ES-I3 (cell line): ENCODE measurements around the gene IQSEC1.
"Not testable (repeated sequence)": the region's sequence is repeated elsewhere in the genome, so short reads cannot be mapped to it uniquely, and the experiment has no call there.

Experiments
- H3K36me3 ChIP-seq: 2 replicates; pipeline ENCODE4 v1.6.1; 2013; ENCODE audit warnings: mild to moderate bottlenecking, low read length, control low read depth, moderate library complexity; ENCODE audit not compliant: insufficient read depth
- H3K4me1 ChIP-seq: 2 replicates; pipeline ENCODE4 v1.6.1; 2013; ENCODE audit warnings: mild to moderate bottlenecking, control low read depth, low read length; ENCODE audit not compliant: insufficient read depth
- H3K9ac ChIP-seq: 2 replicates; pipeline ENCODE4 v1.6.1; 2013; ENCODE audit warnings: low read depth, mild to moderate bottlenecking, low read length, moderate library complexity
- H3K9me3 ChIP-seq: 2 replicates; pipeline ENCODE4 v1.6.1; 2013; ENCODE audit warnings: mild to moderate bottlenecking, low read length, moderate library complexity; ENCODE audit not compliant: control insufficient read depth, insufficient read depth

Gene IQSEC1

DNA sequence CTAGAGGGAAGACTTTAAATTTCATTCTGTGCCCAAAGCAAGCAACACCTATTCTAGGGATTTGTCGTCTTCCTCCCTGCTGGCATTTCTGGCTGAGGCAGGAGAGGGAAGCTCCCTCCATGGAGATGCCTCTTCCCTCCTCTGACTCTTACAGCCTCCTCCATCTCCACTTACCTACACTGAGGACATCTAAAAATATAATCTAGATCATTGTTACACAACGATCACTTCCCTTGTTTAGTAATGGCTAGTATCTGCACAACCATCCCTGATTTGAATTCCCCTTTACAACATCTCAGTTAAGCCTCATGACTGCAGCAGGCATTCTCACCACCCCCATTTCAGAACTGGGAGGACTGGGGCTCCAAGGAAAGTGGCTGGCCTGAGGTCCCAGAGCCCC lies 219.4 kb downstream of the IQSEC1 start:
- H3K9ac ChIP-seq: not testable (repeated sequence)

GRCh38 chr3:12852201-12852600 lies 221.0 kb downstream of the IQSEC1 start:
- Histone ChIP-seq H3K36me3 (no peaks in the 10 kb centered on the region), H3K9ac (no peak overlapping the region), H3K4me1 (no peaks in the 10 kb centered on the region), H3K9me3 (no peaks in the 10 kb centered on the region)

More for the DNA sequence above, 219.4 kb downstream of the IQSEC1 start:
- not testable (repeated sequence) for H3K4me1 ChIP-seq, H3K9me3 ChIP-seq, H3K36me3 ChIP-seq
